PFSK-1 (cell line): ENCODE results near the gene PUS1.

ENCODE experiments used
- FOXP2 ChIP-seq: optimal IDR thresholded peaks from 2 replicates; pipeline ENCODE3; 2011; ENCODE audit warnings: borderline replicate concordance, control low read depth, inconsistent platforms; ENCODE audit not compliant: insufficient read depth; ENCODE audit errors: extremely low read length, extremely low read depth
- POLR2AphosphoS5 ChIP-seq: IDR thresholded peaks from 2 replicates; pipeline ENCODE4 v1.6.1; 2012; ENCODE audit warnings: low read depth, mild to moderate bottlenecking, control low read depth, low read length, moderate library complexity
- REST ChIP-seq, 2 experiments: IDR thresholded peaks; 2 replicates each; pipeline versions ENCODE4 v1.6.1 to v1.8.0; 2011 to 2012; ENCODE audit warnings: low read depth in 2 of 2, low read length in 2 of 2, control low read depth in 1 of 2, inconsistent platforms in 1 of 2, mild to moderate bottlenecking in 1 of 2, moderate library complexity in 1 of 2; ENCODE audit not compliant: insufficient read depth in 1 of 2
- SIN3A ChIP-seq: IDR thresholded peaks from 2 replicates; pipeline ENCODE4 v1.6.1; 2012; ENCODE audit warnings: mild to moderate bottlenecking, low read length, moderate library complexity, borderline replicate concordance; ENCODE audit not compliant: insufficient read depth
- TAF1 ChIP-seq: IDR thresholded peaks from 2 replicates; pipeline ENCODE4 v1.6.1; 2012; ENCODE audit warnings: low read length, control low read depth, borderline replicate concordance; ENCODE audit not compliant: insufficient read depth

GRCh38 chr12:131911028-131911650 lies 17.9 kb upstream of the PUS1 start:
- TF ChIP-seq SIN3A (no peak), POLR2AphosphoS5 (no peak), REST (IDR thresholded peaks at IDR 0.05; ENCODE audit: insufficient read depth in 1 of 2, low read depth in 2 of 2, low read length in 2 of 2) (no peak), TAF1 (no peak), FOXP2 (no peak)
